Loucy (cell line): ENCODE measurements around the gene FAT1.

ENCODE experiments used
- H2AFZ ChIP-seq: fragments of 200-600 bp; sonication (generic); 2 replicates; pipeline ENCODE4 v1.6.0; 2016; ENCODE audit warnings: antibody characterized with exemption, mild to moderate bottlenecking, low read length, moderate library complexity
- H3F3A ChIP-seq: fragments of 200-600 bp; 2 replicates; pipeline ENCODE4 v1.6.0; 2016; ENCODE audit warnings: antibody characterized with exemption, low read depth, mild to moderate bottlenecking
- H3K27me3 ChIP-seq: fragments of 200-600 bp; sonication (generic); 2 replicates; pipeline ENCODE4 v1.6.1; 2014; ENCODE audit warnings: low read length, mild to moderate bottlenecking; ENCODE audit not compliant: insufficient read depth, poor library complexity, severe bottlenecking
- H3K36me3 ChIP-seq: fragments of 200-600 bp; sonication (generic); 2 replicates; pipeline ENCODE4 v1.6.1; 2016; ENCODE audit warnings: low read length; ENCODE audit not compliant: insufficient read depth
- H3K4me1 ChIP-seq: fragments of 200-600 bp; sonication (generic); 2 replicates; pipeline ENCODE4 v1.5.1; 2014; ENCODE audit warnings: low read length, mild to moderate bottlenecking; ENCODE audit not compliant: insufficient read depth, poor library complexity, severe bottlenecking
- H3K4me2 ChIP-seq: fragments of 200-600 bp; sonication (generic); 2 replicates; pipeline ENCODE4 v1.6.0; 2014; ENCODE audit warnings: antibody characterized with exemption, low read length, low read depth, mild to moderate bottlenecking; ENCODE audit not compliant: poor library complexity, severe bottlenecking
- H3K4me3 ChIP-seq: fragments of 200-600 bp; sonication (generic); 2 replicates; pipeline ENCODE4 v1.5.1; 2014; ENCODE audit warnings: low read length, mild to moderate bottlenecking, mixed read lengths; ENCODE audit not compliant: poor library complexity, severe bottlenecking
- H3K79me2 ChIP-seq: fragments of 200-600 bp; sonication (generic); 2 replicates; pipeline ENCODE4 v1.6.1; 2014; ENCODE audit warnings: low read length; ENCODE audit not compliant: insufficient read depth
- H3K9ac ChIP-seq: fragments of 200-600 bp; sonication (generic); 2 replicates; pipeline ENCODE4 v1.6.0; 2014; ENCODE audit warnings: mild to moderate bottlenecking, low read depth, low read length, moderate library complexity; ENCODE audit not compliant: poor library complexity, severe bottlenecking
- H3K9me2 ChIP-seq: fragments of 200-600 bp; sonication (generic); replicated peaks from 2 replicates; pipeline ENCODE4 v1.6.1; 2016; ENCODE audit warnings: low read depth, low read length, mixed read lengths
- H3K9me3 ChIP-seq: fragments of 200-600 bp; sonication (generic); 2 replicates; pipeline ENCODE4 v1.6.1; 2014; ENCODE audit warnings: mild to moderate bottlenecking, antibody characterized with exemption, low read length, low read depth; ENCODE audit not compliant: insufficient read depth
- H4K20me1 ChIP-seq: fragments of 200-600 bp; sonication (generic); 2 replicates; pipeline ENCODE4 v1.6.0; 2014; ENCODE audit warnings: antibody characterized with exemption, low read length, mild to moderate bottlenecking; ENCODE audit not compliant: insufficient read depth, poor library complexity, severe bottlenecking
- EZH2phosphoT487 ChIP-seq: fragments of 200-600 bp; IDR thresholded peaks from 2 replicates; pipeline ENCODE4 v1.6.1; 2018; ENCODE audit warnings: antibody characterized with exemption, mild to moderate bottlenecking, moderate library complexity, borderline replicate concordance
- TF ChIP-seq, protein P1 (sequence below): fragments of 200-600 bp; sonication (generic); conservative IDR thresholded peaks from 2 replicates; pipeline ENCODE4 v1.5.1; 2014; ENCODE audit warnings: mild to moderate bottlenecking, antibody characterized with exemption, low read length

Gene FAT1

DNA sequence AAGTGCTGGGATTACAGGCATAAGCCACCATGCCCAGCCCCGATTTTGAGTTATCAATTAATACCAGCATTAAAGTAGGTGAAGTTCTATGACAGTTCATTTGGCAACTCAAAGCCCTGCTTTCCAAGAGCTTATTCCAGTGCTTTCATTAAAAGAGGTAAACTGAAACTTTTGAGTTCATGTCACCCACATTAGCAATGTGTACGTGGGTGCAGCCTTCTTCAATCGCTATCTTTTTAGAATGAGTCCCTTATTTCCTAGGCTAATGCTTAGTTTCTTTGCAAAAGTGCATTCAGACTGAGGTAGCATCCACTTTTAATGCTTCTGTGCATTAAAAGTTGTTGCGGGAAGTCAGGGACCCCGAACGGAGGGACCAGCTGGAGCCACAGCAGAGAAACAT lies 142.2 kb downstream of the FAT1 start:
- Histone ChIP-seq H3K4me1 (no peaks in the 10 kb centered on the region), H3F3A (no peaks in the 10 kb centered on the region), H3K9me2 (no peaks in the 10 kb centered on the region), H3K4me2 (no peak overlapping the region), H3K9me3 (no peaks in the 10 kb centered on the region; the same call in 1 of the 2 replicates), H3K4me3 (no peak overlapping the region), H4K20me1 (no peaks in the 10 kb centered on the region), H3K79me2 (no peaks in the 10 kb centered on the region), H2AFZ (no peak overlapping the region), H3K9ac (no peak overlapping the region), H3K27me3 (no peaks in the 10 kb centered on the region), H3K36me3 (no peaks in the 10 kb centered on the region)
- TF ChIP-seq EZH2phosphoT487, result no peak
- TF ChIP-seq, protein P1, sequence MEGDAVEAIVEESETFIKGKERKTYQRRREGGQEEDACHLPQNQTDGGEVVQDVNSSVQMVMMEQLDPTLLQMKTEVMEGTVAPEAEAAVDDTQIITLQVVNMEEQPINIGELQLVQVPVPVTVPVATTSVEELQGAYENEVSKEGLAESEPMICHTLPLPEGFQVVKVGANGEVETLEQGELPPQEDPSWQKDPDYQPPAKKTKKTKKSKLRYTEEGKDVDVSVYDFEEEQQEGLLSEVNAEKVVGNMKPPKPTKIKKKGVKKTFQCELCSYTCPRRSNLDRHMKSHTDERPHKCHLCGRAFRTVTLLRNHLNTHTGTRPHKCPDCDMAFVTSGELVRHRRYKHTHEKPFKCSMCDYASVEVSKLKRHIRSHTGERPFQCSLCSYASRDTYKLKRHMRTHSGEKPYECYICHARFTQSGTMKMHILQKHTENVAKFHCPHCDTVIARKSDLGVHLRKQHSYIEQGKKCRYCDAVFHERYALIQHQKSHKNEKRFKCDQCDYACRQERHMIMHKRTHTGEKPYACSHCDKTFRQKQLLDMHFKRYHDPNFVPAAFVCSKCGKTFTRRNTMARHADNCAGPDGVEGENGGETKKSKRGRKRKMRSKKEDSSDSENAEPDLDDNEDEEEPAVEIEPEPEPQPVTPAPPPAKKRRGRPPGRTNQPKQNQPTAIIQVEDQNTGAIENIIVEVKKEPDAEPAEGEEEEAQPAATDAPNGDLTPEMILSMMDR, result no peak

DNA sequence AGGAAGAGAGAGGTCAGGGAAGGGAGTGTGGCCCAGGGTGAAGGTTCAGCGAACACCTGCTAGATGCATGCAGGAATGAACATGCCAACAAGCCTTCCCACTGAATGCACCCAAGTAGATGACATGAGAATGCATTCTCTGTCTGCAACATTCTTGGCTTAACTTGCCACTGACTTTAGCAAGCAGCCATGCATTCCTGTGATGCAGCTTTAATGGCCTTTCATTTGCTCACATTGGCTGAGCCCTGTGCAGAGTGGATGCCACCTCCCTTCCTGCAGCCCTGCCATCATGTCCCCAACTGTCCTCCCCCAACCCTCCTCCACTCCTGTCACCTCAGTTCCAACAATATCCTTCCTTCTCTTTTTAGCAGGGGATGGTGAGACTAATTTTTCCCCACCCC lies 143.0 kb downstream of the FAT1 start:
- Histone ChIP-seq H3K9ac (no peak overlapping the region), H3K4me1 (no peaks in the 10 kb centered on the region), H3K4me2 (no peak overlapping the region), H4K20me1 (no peaks in the 10 kb centered on the region), H3F3A (no peaks in the 10 kb centered on the region), H3K27me3 (no peaks in the 10 kb centered on the region), H3K9me3 (no peaks in the 10 kb centered on the region; the same call in 1 of the 2 replicates), H3K36me3 (no peaks in the 10 kb centered on the region), H3K4me3 (no peak overlapping the region), H3K79me2 (no peaks in the 10 kb centered on the region), H3K9me2 (no peaks in the 10 kb centered on the region), H2AFZ (no peak overlapping the region)
- TF ChIP-seq, protein P1, result no peak
- no peak for TF ChIP-seq EZH2phosphoT487

- Histone ChIP-seq H3K4me2 (no peak overlapping the region), H4K20me1 (no peaks in the 10 kb centered on the region), H3K9me3 (no peaks in the 10 kb centered on the region), H3K36me3 (no peaks in the 10 kb centered on the region), H3K4me3 (no peak overlapping the region), H3K79me2 (no peaks in the 10 kb centered on the region), H3K4me1 (no peaks in the 10 kb centered on the region), H3F3A (no peaks in the 10 kb centered on the region), H3K27me3 (no peaks in the 10 kb centered on the region), H2AFZ (no peak overlapping the region), H3K9ac (no peak overlapping the region), H3K9me2 (no peaks in the 10 kb centered on the region)
- no peak for TF ChIP-seq EZH2phosphoT487
- TF ChIP-seq, protein P1, result no peak
Measured at GRCh38 chr4:186570193-186570996, 153.3 kb downstream of the FAT1 start.
